K562 (cell line): ENCODE results near the gene SLC49A3. TPM values are rescaled to one million over a fixed set of nuclear protein-coding genes. Genes with fewer than 3 reads are reported as not detected.

Source experiments
- MECOM ChIP-seq: fragments of 250-450 bp; sonication (Bioruptor Pico); IDR thresholded peaks from 2 replicates; pipeline ENCODE4 v1.8.0; 2022; ENCODE audit warnings: inconsistent platforms
- SIN3A ChIP-seq, 2 experiments: fragments of 150-350 bp in 1 of 2; IDR thresholded peaks; 2 replicates each; pipeline ENCODE4 v1.6.1; 2011 to 2016; ENCODE audit warnings: borderline replicate concordance in 2 of 2, low read depth in 2 of 2, low read length in 2 of 2, mild to moderate bottlenecking in 2 of 2, moderate library complexity in 2 of 2; ENCODE audit not compliant: control insufficient read depth in 1 of 2
- TGIF2 ChIP-seq: sonication (generic); formaldehyde crosslinking; IDR thresholded peaks from 2 replicates; pipeline ENCODE4 v1.8.1; 2022; ENCODE audit warnings: mild to moderate bottlenecking, missing genetic modification reagents, moderate library complexity
- polyA plus RNA-seq, 8 experiments: library from polyadenylated mRNA; depleted of rRNA in 4 of 8; stranded (reverse) in 5 of 8; unstranded in 3 of 8; fragments of >200 nt; fragmentation: Nextera tagmentation in 2 of 8; fragmentation: Illumina TruSeq in 1 of 8; extraction: Ambion mirVana in 2 of 8; extraction: Trizol in 1 of 8; gene quantifications; 2 replicates each; pipeline versions ENCODE4 v1.2.1 to v1.2.3, GENCODE V29; 2011 to 2014; ENCODE audit warnings: inconsistent platforms in 1 of 8, missing spikeins in 1 of 8
- total RNA-seq, 7 experiments: library from RNA; depleted of rRNA in 6 of 7; stranded (reverse); fragments of >200 nt in 6 of 7; fragmentation: Illumina TruSeq in 2 of 7; extraction: Trizol in 2 of 7; gene quantifications; 2 replicates each; pipeline versions ENCODE4 v1.2.1 to v1.2.3, GENCODE V29; 2011 to 2021; ENCODE audit warnings: low replicate concordance in 1 of 7
- TF ChIP-seq, protein P1 (sequence below): fragments of 450-650 bp; IDR thresholded peaks from 2 replicates; pipeline ENCODE4 v1.6.1; 2014; ENCODE audit warnings: low read depth, mild to moderate bottlenecking, moderate library complexity, borderline replicate concordance
- TF ChIP-seq, protein P2 (sequence below): sonication (generic); formaldehyde crosslinking; IDR thresholded peaks from 2 replicates; pipeline ENCODE4 v1.8.0; 2023; ENCODE audit warnings: mild to moderate bottlenecking, missing genetic modification reagents

The SLC49A3 gene
- total and polyA plus RNA-seq, 9 of the 15 experiments (the other 6 are each of a cell fraction or from before 2014, with no cell fraction given): 0.24 to 0.41 TPM; not detected in 7

DNA sequence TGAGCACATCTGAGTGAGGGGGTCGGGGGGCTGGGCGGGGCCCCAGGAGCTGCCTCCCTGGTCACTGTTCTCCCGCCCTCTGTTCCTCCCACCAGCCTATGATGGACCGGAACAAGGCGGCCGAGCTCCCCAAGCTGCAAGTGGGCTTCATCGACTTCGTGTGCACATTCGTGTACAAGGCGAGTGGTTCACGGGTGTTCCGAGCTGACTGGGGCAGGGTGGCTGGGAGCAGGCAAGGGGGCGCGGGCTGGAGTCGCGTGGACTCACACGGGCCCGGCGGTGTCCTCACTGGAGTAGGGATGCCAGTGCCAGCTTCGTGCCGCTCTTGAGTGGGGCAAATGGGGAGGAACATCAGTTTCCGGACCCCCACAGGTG lies 22.5 kb downstream of the SLC49A3 start (continued):
- no peak for TF ChIP-seq SIN3A (IDR thresholded peaks at IDR 0.05; ENCODE audit: borderline replicate concordance in 2 of 2, control insufficient read depth in 1 of 2, low read depth in 2 of 2, low read length in 2 of 2)
- no peak for TF ChIP-seq MECOM (CRISPR knock-in tag)
- TF ChIP-seq, protein P1, sequence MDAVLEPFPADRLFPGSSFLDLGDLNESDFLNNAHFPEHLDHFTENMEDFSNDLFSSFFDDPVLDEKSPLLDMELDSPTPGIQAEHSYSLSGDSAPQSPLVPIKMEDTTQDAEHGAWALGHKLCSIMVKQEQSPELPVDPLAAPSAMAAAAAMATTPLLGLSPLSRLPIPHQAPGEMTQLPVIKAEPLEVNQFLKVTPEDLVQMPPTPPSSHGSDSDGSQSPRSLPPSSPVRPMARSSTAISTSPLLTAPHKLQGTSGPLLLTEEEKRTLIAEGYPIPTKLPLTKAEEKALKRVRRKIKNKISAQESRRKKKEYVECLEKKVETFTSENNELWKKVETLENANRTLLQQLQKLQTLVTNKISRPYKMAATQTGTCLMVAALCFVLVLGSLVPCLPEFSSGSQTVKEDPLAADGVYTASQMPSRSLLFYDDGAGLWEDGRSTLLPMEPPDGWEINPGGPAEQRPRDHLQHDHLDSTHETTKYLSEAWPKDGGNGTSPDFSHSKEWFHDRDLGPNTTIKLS: no peak
- TF ChIP-seq, protein P2, sequence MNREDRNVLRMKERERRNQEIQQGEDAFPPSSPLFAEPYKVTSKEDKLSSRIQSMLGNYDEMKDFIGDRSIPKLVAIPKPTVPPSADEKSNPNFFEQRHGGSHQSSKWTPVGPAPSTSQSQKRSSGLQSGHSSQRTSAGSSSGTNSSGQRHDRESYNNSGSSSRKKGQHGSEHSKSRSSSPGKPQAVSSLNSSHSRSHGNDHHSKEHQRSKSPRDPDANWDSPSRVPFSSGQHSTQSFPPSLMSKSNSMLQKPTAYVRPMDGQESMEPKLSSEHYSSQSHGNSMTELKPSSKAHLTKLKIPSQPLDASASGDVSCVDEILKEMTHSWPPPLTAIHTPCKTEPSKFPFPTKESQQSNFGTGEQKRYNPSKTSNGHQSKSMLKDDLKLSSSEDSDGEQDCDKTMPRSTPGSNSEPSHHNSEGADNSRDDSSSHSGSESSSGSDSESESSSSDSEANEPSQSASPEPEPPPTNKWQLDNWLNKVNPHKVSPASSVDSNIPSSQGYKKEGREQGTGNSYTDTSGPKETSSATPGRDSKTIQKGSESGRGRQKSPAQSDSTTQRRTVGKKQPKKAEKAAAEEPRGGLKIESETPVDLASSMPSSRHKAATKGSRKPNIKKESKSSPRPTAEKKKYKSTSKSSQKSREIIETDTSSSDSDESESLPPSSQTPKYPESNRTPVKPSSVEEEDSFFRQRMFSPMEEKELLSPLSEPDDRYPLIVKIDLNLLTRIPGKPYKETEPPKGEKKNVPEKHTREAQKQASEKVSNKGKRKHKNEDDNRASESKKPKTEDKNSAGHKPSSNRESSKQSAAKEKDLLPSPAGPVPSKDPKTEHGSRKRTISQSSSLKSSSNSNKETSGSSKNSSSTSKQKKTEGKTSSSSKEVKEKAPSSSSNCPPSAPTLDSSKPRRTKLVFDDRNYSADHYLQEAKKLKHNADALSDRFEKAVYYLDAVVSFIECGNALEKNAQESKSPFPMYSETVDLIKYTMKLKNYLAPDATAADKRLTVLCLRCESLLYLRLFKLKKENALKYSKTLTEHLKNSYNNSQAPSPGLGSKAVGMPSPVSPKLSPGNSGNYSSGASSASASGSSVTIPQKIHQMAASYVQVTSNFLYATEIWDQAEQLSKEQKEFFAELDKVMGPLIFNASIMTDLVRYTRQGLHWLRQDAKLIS (CRISPR knock-in tag): no peak
- no peak for TF ChIP-seq TGIF2 (CRISPR knock-in tag)
